LNCAP (cell line): ENCODE results near the gene C3.

Experiments
- TF ChIP-seq, protein P1 (sequence below): fragments of 450-650 bp; IDR thresholded peaks from 2 replicates; pipeline ENCODE4 v1.5.1; 2017; ENCODE audit warnings: mild to moderate bottlenecking

The C3 gene

DNA sequence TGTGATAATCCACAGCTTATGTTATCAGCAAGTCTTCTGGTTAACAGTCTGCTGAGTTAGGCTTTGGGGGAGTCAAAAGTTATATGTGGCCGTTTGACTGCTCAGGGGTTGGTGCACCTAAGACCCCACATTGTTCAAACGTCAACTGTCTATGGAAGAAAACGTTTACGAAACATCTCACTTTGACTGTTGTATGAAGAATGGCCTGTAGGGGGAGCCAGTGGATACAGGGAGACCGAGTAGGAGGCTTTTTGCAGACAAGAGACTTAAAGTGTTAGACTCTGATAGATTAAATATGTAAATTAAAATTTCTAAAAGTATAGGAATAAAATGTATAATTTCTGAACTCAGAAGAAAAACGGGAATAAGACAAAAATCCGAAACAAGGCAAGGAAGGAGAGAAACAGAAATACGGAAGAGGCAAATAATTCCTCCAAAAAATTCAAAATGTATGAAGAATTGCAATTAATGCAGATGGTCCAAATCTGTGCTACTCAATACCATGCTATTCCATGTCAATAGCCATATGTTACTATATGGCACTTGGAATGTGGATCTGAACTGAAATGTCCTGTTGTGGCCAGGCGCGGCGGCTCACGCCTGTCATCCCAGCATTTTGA is 88.3 kb downstream of the C3 start:
- TF ChIP-seq, protein P1, sequence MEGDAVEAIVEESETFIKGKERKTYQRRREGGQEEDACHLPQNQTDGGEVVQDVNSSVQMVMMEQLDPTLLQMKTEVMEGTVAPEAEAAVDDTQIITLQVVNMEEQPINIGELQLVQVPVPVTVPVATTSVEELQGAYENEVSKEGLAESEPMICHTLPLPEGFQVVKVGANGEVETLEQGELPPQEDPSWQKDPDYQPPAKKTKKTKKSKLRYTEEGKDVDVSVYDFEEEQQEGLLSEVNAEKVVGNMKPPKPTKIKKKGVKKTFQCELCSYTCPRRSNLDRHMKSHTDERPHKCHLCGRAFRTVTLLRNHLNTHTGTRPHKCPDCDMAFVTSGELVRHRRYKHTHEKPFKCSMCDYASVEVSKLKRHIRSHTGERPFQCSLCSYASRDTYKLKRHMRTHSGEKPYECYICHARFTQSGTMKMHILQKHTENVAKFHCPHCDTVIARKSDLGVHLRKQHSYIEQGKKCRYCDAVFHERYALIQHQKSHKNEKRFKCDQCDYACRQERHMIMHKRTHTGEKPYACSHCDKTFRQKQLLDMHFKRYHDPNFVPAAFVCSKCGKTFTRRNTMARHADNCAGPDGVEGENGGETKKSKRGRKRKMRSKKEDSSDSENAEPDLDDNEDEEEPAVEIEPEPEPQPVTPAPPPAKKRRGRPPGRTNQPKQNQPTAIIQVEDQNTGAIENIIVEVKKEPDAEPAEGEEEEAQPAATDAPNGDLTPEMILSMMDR: peak; percentile 88
